HG03045 (cell line): ENCODE data around the gene SPEF1.

Experiments used
- ATAC-seq: cut with Tn5 transposase; IDR thresholded peaks from one replicate; pipeline ENCODE4 v1.9.1; 2021; ENCODE audit warnings: mild to moderate bottlenecking, moderate library complexity; ENCODE audit not compliant: unreplicated experiment

SPEF1 gene

GRCh38 chr20:3751305-3751674 lies 30.0 kb downstream of the SPEF1 start:
- ATAC-seq, result no peak

DNA sequence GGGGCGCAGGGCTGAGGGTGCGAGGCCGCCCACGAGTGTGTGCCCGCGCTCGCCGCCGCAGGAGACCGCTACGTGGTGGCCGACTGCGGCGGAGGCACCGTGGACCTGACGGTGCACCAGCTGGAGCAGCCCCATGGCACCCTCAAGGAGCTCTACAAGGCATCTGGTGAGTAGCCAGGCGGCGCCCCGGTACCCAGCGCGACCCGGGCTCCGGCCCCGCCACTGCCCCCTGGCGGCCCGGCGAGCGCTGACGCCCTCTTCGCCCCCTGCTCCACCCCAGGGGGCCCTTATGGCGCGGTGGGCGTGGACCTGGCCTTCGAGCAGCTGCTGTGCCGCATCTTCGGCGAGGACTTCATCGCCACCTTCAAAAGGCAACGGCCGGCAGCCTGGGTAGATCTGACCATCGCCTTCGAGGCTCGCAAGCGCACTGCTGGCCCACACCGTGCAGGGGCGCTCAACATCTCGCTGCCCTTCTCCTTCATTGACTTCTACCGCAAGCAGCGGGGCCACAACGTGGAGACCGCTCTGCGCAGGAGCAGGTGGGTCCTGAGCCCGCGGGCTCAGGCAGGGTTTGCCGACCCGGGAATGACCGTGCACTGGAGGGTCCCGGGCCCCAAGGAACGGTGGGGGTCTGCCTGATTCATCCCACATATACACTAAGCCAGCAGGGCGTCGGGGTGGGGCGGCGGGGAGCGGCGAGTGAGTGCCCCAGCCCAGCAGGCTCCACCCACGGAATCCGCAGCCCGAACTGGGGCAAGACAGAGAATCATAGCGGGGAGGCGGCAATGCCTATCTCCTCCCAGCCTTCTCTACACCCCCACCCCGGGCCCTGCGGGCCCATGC lies 31.3 kb downstream of the SPEF1 start:
- no peak for ATAC-seq

GRCh38 chr20:3749087-3749688 lies 32.1 kb downstream of the SPEF1 start:
- no peak for ATAC-seq

- ATAC-seq, result no peak
These were observed 33.2 kb downstream of the SPEF1 start for GRCh38 chr20:3748073-3748472.

DNA sequence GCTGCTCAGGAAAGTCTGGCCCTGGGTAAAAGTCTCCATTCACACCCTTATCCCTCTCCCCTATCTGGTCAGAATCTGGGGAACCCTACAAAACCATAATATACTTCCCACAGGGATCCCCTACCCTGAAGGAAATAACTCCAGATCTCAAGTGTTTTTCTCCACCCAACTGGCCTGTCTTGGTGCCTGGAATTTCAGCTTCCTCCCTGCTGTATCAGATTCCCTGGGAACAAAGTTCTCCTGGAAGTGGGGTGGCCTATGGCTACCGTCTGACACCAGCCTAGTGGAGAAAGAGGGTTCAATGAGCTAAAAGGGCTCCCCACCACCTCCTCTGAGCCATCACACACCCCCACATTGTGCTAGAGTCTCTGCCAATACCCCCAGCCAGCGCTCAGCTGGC lies 33.8 kb downstream of the SPEF1 start:
- no peak for ATAC-seq

DNA sequence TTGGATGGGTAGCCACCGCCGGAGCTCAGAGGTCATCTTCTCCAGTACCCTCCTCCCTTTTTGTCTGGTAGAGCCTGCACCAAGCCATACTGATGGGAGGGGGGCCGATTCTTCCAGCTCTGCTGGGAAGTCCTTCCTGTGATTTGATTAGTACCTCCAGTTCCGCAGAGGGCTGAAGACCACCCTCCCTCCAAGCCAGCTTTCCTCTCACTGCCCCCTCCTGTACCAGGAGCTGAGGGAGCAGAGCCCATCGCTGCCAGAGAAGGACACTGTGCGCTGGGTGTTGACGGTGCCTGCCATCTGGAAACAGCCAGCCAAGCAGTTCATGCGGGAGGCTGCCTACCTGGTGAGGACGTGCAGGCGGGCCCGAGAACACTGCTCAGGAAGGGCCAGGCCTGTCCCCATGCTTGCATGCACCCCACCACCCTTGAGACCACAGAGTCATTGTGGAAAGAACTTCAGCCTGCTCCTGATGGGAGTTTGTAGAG lies 35.5 kb downstream of the SPEF1 start:
- ATAC-seq, result no peak

GRCh38 chr20:3744806-3745685 lies 36.2 kb downstream of the SPEF1 start:
- ATAC-seq, result no peak

DNA sequence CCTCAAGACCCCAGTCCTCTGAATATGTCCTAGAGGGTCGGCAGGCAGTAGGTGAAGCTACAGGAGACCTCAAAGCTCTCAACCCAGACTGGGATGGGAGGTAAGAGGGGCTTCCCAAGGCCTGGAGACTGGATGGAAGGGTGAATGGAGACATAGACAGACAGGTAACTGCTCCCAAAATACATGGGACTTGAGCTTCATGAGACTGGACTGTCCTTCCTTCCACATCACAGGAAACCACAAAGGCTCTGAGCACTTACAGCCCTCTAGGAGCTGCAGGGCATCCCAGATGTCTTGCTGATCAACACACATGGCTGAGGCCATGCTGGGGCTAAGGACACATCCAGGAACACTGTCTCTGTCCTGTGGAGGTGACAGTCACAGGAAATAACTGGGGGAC lies 37.2 kb downstream of the SPEF1 start:
- no peak for ATAC-seq

GRCh38 chr20:3743251-3743650 lies 38.0 kb downstream of the SPEF1 start:
- ATAC-seq, result no peak

DNA sequence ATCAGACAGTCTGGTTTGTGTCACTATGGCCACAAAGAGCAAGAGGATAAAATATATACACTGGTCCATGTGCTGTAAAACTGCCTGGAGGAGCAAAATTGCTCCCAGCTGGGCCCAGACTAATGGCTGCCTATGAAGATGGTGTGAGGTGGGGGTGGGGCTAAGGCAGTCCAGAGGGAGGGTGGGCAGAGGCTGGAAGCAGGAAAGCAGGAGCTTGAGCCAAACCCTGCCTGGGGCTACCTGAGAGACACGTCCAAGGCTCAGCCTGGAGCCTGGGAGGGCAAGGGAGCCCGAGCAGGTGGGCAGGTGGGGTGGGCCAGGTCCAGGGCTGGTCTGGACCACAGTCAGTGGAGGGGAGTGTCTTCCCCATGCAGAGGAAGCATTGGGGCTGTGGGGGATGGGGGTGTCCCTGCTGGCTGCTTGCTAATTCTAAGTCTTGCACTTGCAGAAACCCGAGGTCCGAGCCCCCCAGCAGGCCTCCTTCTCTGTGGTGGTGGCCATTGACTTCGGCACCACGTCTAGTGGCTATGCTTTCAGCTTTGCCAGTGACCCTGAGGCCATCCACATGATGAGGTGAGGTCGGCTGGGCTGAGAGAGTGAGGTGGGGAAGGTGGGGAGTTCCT lies 39.3 kb downstream of the SPEF1 start:
- no peak for ATAC-seq

GRCh38 chr20:3740615-3741301 lies 40.5 kb downstream of the SPEF1 start:
- no peak for ATAC-seq

DNA sequence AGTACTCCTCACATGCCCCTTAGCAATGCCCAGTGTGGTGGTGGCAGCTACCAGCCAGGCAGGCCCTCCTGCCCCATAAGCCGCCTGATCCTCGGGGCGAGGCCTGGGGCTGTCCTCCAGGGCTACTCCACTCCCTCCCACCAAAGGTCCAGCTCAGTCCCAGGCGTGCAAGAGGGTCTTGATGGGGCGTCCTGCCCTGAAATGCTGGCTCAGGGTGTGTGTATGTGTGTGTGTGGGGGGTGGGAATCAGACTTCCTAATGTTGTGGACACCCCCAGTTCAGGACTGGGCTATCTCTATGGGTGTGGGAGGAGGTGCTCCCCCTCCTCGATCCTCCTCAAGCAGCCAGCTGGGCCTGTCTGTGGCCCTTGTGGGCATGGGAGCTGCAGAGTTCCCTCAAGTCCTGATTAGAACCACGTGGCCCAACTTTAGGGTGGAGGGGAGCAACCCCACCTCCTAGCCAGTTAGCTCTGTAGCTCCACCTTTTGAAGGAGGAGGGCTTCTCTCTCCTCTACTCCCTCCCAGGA lies 41.3 kb downstream of the SPEF1 start:
- no peak for ATAC-seq

DNA sequence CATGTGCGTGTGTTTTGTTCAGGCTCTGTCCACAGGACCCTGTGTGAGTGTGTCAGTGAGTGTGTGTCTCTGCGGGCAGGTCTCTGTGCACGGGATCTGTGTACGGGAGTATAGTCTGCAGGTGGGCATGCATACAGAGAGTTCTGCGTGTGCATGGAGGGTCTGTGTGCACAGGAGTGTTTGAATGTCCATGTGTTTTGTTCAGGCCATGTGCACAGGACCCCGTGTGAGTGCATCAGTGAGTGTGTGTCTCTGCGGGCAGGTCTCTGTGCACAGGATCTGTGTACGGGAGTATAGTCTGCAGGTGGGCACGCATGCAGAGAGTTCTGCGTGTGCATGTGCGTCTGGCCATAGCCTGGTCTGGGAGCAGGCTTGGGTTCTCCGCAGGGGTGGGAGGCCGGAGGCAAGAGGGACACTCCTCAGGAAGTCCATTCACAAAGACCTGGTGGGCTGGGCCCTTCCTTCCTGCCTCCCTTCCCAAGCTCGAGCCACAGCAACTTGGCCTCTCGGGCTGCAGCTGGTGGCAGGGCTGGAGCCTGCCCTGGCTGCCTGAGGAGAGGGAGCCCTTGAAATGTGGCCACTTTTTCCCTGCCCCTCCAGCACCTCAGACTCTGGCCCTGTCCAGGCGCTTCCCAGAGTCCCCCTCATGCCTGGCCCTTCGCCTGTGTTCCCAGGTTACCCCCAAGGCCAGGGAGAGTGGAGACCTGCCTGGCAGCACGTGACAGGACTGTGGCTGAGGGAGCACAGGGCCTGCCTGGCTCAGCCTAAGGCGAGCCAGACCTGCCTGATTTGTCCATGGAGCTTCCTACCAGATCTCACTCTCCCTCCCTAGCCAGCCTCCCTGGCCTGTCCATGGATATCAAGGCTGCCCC lies 42.0 kb downstream of the SPEF1 start:
- ATAC-seq, result no peak

- no peak for ATAC-seq
These were observed 42.9 kb downstream of the SPEF1 start for GRCh38 chr20:3738111-3739053.

DNA sequence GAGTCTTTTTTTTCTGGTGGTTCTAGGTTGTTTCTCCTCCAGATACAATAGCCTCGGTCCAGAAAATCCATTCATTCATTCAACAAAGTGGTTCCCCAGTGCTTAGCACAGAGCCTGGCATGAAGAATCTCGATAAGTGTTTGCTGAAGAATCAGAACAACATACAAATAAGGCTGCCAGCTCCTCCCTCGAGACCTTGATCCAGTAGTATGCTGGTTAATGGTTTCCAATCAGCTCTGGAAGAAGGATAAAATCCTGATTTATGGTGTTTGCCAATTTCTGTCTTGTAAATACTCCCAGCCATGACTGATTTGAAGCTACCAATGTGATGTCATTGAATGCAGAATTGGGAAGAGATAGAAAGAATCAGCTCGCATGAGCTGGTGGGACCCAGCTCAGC lies 45.5 kb downstream of the SPEF1 start:
- ATAC-seq, result no peak

DNA sequence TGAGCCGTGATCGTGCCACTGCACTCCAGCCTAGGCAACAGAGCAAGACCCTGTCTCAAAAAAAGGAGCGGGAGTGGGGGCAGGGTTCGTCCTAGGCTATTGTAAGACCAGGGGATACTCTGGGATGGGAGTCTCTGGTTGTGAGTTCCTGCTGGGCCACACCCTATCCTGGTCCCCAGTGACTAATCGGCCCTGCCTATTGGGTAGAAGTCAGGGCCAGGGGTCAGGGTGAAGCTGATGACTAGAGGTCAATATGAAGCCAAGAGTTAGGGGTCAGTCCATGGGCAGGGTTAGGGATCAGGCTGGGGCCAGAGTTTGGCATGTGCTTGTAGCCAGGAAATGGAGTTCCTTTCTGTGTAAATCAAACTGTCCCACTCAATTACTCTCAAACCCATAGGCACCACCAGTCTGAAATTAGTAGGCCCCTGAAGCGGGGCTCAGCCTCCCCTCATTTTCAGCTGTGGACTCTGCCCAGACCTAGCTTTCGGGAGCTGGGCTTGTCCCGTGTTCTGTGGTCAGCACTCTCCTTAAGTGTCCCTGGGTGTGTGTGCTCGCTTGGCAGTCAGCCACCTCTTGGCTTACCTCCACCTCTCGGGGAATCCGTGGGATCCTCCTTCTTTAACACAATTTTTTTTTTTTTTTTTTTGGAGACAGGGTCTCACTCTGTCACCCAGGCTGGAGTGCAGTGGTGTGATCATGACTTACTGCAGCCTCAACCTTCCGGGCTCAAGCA lies 47.0 kb downstream of the SPEF1 start:
- ATAC-seq, result no peak
